HL-60 (cell line): ENCODE data around the gene EIF4B.

Experiments
- DNase-seq, 2 experiments: peaks; one replicate each; pipeline ENCODE4 v3.0.0-alpha.2; 2010 to 2020; ENCODE audit warnings: low read depth in 1 of 2, low spot score in 1 of 2
- H3K27ac ChIP-seq: fragments of 250-450 bp; sonication (Bioruptor Pico); replicated peaks from 2 replicates; pipeline ENCODE4 v1.5.1; 2020; ENCODE audit warnings: mild to moderate bottlenecking, moderate library complexity
- H3K27me3 ChIP-seq: fragments of 250-450 bp; sonication (Bioruptor Pico); 2 replicates; pipeline ENCODE4 v1.5.1; 2021; ENCODE audit warnings: mild to moderate bottlenecking, moderate library complexity; ENCODE audit not compliant: insufficient read depth, poor library complexity, severe bottlenecking
- H3K4me3 ChIP-seq: replicated peaks from 2 replicates; pipeline ENCODE4 v1.5.1; 2011; ENCODE audit warnings: mild to moderate bottlenecking, control low read depth, low read length; ENCODE audit not compliant: insufficient read depth
- GABPA ChIP-seq: IDR thresholded peaks from 2 replicates; pipeline ENCODE4 v1.6.1; 2012; ENCODE audit warnings: low read depth
- POLR2AphosphoS5 ChIP-seq: IDR thresholded peaks from 2 replicates; pipeline ENCODE4 v1.6.1; 2012; ENCODE audit warnings: low read depth
- SPI1 ChIP-seq: IDR thresholded peaks from 2 replicates; pipeline ENCODE4 v1.6.1; 2012; ENCODE audit warnings: low read depth, mild to moderate bottlenecking, borderline replicate concordance
- TF ChIP-seq, protein P1 (sequence below): IDR thresholded peaks from 2 replicates; pipeline ENCODE4 v1.6.1; 2012; ENCODE audit warnings: low read depth; ENCODE audit not compliant: insufficient replicate concordance
- TF ChIP-seq, protein P2 (sequence below): IDR thresholded peaks from one replicate; pipeline ENCODE4 v1.5.1; 2011; ENCODE audit warnings: low read length, control low read depth, inconsistent platforms; ENCODE audit not compliant: insufficient read depth

EIF4B gene

DNA sequence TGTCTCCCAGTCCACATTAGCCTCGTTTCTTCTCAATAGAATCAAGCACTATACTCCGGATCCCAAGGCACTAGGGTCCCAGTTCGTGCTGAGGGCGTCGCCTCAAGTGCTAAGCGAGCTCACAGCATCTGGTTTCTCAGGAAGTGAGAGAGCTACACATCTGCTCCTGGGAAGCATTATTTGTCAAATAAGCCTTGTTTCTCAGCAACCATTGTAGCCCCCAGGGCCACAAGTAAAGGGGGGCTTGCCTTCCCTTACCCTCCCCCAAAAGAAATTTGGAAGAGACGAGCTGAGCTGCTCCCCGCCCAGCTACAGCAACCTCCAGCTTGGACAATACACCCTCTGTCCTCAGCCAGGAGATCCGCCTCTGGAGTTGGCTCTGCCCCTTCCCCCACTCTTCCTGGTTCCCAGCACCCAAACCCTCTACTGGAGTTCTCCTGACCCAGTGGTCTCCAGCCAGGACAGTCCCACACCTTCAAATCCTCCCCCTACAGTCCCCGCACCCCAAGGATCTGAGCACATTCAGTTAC lies 37.9 kb downstream of the EIF4B start:
- Histone ChIP-seq H3K4me3 (no peak overlapping the region), H3K27ac (no peak overlapping the region), H3K27me3 (no peaks in the 10 kb centered on the region)
- no peak for DNase-seq
- TF ChIP-seq POLR2AphosphoS5 (no peak), SPI1 (no peak), GABPA (no peak)
- TF ChIP-seq, protein P1, sequence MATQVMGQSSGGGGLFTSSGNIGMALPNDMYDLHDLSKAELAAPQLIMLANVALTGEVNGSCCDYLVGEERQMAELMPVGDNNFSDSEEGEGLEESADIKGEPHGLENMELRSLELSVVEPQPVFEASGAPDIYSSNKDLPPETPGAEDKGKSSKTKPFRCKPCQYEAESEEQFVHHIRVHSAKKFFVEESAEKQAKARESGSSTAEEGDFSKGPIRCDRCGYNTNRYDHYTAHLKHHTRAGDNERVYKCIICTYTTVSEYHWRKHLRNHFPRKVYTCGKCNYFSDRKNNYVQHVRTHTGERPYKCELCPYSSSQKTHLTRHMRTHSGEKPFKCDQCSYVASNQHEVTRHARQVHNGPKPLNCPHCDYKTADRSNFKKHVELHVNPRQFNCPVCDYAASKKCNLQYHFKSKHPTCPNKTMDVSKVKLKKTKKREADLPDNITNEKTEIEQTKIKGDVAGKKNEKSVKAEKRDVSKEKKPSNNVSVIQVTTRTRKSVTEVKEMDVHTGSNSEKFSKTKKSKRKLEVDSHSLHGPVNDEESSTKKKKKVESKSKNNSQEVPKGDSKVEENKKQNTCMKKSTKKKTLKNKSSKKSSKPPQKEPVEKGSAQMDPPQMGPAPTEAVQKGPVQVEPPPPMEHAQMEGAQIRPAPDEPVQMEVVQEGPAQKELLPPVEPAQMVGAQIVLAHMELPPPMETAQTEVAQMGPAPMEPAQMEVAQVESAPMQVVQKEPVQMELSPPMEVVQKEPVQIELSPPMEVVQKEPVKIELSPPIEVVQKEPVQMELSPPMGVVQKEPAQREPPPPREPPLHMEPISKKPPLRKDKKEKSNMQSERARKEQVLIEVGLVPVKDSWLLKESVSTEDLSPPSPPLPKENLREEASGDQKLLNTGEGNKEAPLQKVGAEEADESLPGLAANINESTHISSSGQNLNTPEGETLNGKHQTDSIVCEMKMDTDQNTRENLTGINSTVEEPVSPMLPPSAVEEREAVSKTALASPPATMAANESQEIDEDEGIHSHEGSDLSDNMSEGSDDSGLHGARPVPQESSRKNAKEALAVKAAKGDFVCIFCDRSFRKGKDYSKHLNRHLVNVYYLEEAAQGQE = no peak
- TF ChIP-seq, protein P2, sequence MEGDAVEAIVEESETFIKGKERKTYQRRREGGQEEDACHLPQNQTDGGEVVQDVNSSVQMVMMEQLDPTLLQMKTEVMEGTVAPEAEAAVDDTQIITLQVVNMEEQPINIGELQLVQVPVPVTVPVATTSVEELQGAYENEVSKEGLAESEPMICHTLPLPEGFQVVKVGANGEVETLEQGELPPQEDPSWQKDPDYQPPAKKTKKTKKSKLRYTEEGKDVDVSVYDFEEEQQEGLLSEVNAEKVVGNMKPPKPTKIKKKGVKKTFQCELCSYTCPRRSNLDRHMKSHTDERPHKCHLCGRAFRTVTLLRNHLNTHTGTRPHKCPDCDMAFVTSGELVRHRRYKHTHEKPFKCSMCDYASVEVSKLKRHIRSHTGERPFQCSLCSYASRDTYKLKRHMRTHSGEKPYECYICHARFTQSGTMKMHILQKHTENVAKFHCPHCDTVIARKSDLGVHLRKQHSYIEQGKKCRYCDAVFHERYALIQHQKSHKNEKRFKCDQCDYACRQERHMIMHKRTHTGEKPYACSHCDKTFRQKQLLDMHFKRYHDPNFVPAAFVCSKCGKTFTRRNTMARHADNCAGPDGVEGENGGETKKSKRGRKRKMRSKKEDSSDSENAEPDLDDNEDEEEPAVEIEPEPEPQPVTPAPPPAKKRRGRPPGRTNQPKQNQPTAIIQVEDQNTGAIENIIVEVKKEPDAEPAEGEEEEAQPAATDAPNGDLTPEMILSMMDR = no peak

GRCh38 chr12:53044896-53045695 lies 38.8 kb downstream of the EIF4B start:
- TF ChIP-seq GABPA = no peak
- TF ChIP-seq, protein P2 = no peak
- TF ChIP-seq, protein P1 = no peak
- TF ChIP-seq POLR2AphosphoS5 = no peak
- no peak for TF ChIP-seq SPI1
- Histone ChIP-seq H3K27me3 (no peaks in the 10 kb centered on the region), H3K27ac (no peak overlapping the region), H3K4me3 (no peak overlapping the region)
- DNase-seq = no peak

DNA sequence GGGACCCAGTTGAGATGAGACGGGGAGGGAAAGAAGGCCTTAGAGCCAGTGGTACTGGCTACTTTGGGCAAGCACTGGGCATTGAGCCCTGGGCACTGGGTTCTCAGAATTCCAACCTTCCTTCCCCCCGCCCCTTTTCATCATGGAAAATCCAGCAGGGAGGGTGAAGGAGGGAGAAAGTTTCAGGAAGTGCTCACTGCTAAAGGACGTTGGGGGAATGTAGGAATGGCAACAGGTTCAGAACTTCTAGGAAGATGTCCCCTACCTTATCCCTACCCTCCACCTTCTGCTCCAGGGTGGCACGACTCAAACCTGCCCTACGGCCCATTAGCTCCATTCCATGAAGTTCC lies 39.4 kb downstream of the EIF4B start:
- TF ChIP-seq POLR2AphosphoS5 (no peak), SPI1 (no peak), GABPA (no peak)
- TF ChIP-seq, protein P1 = no peak
- TF ChIP-seq, protein P2 = no peak
- no peak for DNase-seq
- no peaks in the 10 kb centered on the region for H3K27me3 ChIP-seq
- no peak overlapping the region for H3K4me3 ChIP-seq
- H3K27ac ChIP-seq = no peak overlapping the region
